ENCODE measurements around the gene ZBED2. TPM values are rescaled to one million over a fixed set of nuclear protein-coding genes. Genes with fewer than 3 reads are reported as not detected.

ZBED2 gene
- total RNA-seq, 1 donor from 2014 or later: not detected

DNA sequence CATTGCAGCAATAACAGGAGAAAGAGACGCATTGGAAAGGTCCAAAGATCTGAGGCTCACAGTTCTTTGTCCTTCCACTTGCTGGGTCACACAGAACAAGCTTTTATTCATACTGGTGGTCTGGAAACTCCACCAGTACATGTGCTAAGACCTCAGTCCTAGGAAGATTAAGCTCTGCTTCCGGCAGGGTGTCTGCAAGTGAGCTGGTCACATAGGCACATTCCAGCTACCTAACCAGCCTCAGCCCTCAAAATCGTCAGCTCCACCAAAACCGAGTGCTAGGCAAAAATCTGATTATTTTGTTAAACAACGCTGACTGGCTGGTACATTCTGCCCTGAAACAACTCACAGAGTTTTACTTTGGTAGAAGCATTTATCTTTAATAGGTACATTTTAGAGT, 2.2 kb downstream of the ZBED2 start:
- H3K4me3 Mint-ChIP-seq (ENCODE audit: unreplicated experiment): no peak overlapping the region
- no peaks in the 10 kb centered on the region for H3K27me3 Mint-ChIP-seq (ENCODE audit: unreplicated experiment)
- H3K4me1 Mint-ChIP-seq (ENCODE audit: low read depth, unreplicated experiment): no peaks in the 10 kb centered on the region
- H3K9me3 Mint-ChIP-seq (ENCODE audit: unreplicated experiment): no peaks in the 10 kb centered on the region
- H3K36me3 Mint-ChIP-seq (ENCODE audit: unreplicated experiment): no peaks in the 10 kb centered on the region
- TF ChIP-seq, protein P1, sequence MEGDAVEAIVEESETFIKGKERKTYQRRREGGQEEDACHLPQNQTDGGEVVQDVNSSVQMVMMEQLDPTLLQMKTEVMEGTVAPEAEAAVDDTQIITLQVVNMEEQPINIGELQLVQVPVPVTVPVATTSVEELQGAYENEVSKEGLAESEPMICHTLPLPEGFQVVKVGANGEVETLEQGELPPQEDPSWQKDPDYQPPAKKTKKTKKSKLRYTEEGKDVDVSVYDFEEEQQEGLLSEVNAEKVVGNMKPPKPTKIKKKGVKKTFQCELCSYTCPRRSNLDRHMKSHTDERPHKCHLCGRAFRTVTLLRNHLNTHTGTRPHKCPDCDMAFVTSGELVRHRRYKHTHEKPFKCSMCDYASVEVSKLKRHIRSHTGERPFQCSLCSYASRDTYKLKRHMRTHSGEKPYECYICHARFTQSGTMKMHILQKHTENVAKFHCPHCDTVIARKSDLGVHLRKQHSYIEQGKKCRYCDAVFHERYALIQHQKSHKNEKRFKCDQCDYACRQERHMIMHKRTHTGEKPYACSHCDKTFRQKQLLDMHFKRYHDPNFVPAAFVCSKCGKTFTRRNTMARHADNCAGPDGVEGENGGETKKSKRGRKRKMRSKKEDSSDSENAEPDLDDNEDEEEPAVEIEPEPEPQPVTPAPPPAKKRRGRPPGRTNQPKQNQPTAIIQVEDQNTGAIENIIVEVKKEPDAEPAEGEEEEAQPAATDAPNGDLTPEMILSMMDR (IDR thresholded peaks at IDR 0.05; ENCODE audit: partially characterized antibody, unreplicated experiment): no peak
- DNase-seq: no peak
- no peak overlapping the region for H3K27ac Mint-ChIP-seq (ENCODE audit: unreplicated experiment)

DNA sequence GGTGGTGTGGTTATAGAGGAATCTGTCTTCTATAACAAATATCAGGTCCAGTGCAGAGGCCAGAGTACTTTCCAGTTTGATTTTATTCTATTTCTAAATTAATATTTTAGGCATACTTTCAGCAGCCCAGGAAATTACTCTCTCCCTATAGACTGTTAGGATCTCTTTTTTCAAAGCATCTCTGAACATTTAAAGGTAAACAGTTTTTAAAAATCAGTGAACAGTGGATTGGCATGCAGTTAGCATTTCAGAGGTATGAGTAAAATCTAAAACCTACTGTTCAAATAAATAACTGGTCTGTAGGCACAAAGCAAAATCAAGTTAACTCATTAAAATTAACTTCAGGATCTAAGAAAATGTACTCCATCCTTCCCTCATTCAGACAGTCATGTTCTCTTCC, 3.0 kb downstream of the ZBED2 start:
- no peak for DNase-seq
- Mint-ChIP-seq H3K4me3 (ENCODE audit: unreplicated experiment) (no peak overlapping the region), H3K9me3 (ENCODE audit: unreplicated experiment) (no peaks in the 10 kb centered on the region), H3K36me3 (ENCODE audit: unreplicated experiment) (no peaks in the 10 kb centered on the region), H3K27me3 (ENCODE audit: unreplicated experiment) (no peaks in the 10 kb centered on the region), H3K27ac (ENCODE audit: unreplicated experiment) (no peak overlapping the region), H3K4me1 (ENCODE audit: low read depth, unreplicated experiment) (no peaks in the 10 kb centered on the region)
- TF ChIP-seq, protein P1 (IDR thresholded peaks at IDR 0.05; ENCODE audit: partially characterized antibody, unreplicated experiment): no peak

DNA sequence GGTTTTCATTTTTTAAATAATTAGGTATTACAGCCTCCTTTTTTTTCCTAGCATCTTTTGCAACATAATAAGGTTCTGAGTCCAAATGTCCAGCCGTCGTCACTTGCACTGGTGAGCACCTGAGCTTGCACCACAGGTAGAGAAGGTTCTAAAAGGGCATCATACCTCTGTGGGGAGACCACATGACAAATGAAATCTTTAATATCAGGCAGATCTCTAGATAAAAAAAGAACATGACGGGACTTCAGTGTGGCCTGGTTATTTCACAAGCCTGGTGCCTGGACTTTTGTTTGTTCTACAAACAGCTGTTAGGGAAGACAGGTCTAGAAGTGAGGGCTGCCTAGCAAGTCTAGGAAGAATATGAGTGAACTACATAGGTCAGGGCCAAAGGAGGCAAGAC, 3.6 kb downstream of the ZBED2 start:
- Mint-ChIP-seq H3K4me3 (ENCODE audit: unreplicated experiment) (no peak overlapping the region), H3K36me3 (ENCODE audit: unreplicated experiment) (no peaks in the 10 kb centered on the region), H3K27me3 (ENCODE audit: unreplicated experiment) (no peaks in the 10 kb centered on the region), H3K27ac (ENCODE audit: unreplicated experiment) (no peak overlapping the region), H3K9me3 (ENCODE audit: unreplicated experiment) (no peaks in the 10 kb centered on the region), H3K4me1 (ENCODE audit: low read depth, unreplicated experiment) (no peaks in the 10 kb centered on the region)
- TF ChIP-seq, protein P1 (IDR thresholded peaks at IDR 0.05; ENCODE audit: partially characterized antibody, unreplicated experiment): no peak
- DNase-seq: no peak

DNA sequence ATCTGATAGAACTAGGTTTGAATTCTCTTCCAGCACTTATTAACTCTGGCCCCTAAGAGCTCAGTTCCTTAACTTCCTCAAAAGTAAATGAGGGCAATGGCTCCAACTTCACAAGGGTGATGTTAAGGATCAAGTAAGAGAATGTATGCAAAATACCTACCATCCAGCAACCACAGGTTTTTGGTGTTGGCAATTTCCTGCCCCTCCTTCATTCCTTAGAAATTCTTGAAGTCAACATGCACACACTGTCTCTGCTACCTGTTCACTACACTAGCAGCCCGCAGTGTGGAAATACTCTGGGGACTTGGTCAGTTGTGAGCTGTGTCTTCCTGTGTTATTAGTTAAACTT, 5.0 kb downstream of the ZBED2 start:
- H3K4me3 Mint-ChIP-seq (ENCODE audit: unreplicated experiment): no peak overlapping the region
- no peaks in the 10 kb centered on the region for H3K27me3 Mint-ChIP-seq (ENCODE audit: unreplicated experiment)
- TF ChIP-seq, protein P1 (IDR thresholded peaks at IDR 0.05; ENCODE audit: partially characterized antibody, unreplicated experiment): no peak
- H3K27ac Mint-ChIP-seq (ENCODE audit: unreplicated experiment): no peak overlapping the region
- no peaks in the 10 kb centered on the region for H3K36me3 Mint-ChIP-seq (ENCODE audit: unreplicated experiment)
- H3K4me1 Mint-ChIP-seq (ENCODE audit: low read depth, unreplicated experiment): no peaks in the 10 kb centered on the region
- peaks cover 2% of the 10 kb centered on the region for H3K9me3 Mint-ChIP-seq (ENCODE audit: unreplicated experiment)
- no peak for DNase-seq

DNA sequence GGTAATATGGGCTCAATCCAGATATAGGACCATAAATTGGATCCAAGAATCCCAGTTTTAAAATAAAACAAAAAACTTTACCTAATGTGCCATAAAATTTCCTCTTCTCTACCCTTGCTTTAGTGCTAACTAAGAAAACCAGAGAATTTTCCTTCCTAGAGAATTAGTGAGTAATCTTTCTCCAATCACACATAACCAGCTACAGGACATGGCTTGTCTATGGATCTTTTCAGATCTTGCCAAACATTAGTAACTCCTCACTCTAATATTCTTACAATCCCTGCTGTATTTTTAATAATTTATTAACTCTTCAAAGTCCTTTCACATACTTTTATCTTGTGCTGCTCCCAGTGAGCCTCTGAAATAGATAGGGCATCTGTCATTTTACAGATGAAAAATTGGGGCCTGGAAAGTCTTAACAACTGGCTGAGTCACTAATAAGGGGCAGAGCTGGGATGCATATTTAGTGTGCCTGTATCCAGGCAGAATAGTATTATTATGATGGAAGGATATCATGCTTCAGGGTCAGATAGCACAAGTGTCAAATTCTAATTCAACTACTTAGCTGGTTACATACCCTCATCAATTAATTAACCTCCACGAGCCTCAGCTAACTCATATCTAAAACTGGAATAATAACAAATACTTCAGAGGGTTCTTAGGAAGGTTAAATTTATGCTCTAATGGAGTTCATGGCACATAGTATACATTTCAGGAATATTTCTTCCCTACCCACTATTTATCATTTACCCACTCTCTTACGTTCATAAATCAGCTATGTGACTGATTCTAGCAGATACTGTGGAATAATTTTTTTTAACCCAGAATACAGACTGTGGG, 5.6 kb downstream of the ZBED2 start:
- Mint-ChIP-seq H3K9me3 (ENCODE audit: unreplicated experiment) (peaks cover 2% of the 10 kb centered on the region), H3K27me3 (ENCODE audit: unreplicated experiment) (no peaks in the 10 kb centered on the region), H3K27ac (ENCODE audit: unreplicated experiment) (no peak overlapping the region), H3K4me1 (ENCODE audit: low read depth, unreplicated experiment) (no peaks in the 10 kb centered on the region), H3K4me3 (ENCODE audit: unreplicated experiment) (no peak overlapping the region), H3K36me3 (ENCODE audit: unreplicated experiment) (no peaks in the 10 kb centered on the region)
- DNase-seq: no peak
- TF ChIP-seq, protein P1 (IDR thresholded peaks at IDR 0.05; ENCODE audit: partially characterized antibody, unreplicated experiment): no peak
